LNCaP clone FGC (cell line): ENCODE measurements around the gene WWC1.
A peak's percentile ranks its signal among the peaks of the same experiment; 100 is the strongest.

Experiments used
- DNase-seq: peaks from one replicate; pipeline ENCODE4 v3.0.0-alpha.2; 2011; ENCODE audit warnings: low read depth
- H3K4me3 ChIP-seq: 2 replicates; pipeline ENCODE4 v1.5.1; 2011; ENCODE audit warnings: mild to moderate bottlenecking, low read depth, low read length, control low read depth
- CTCF ChIP-seq: IDR thresholded peaks from 2 replicates; pipeline ENCODE4 v1.5.1; 2012; ENCODE audit warnings: mild to moderate bottlenecking; ENCODE audit not compliant: control insufficient read depth, insufficient read depth; ENCODE audit errors: extremely low read depth

The WWC1 gene

GRCh38 chr5:168413596-168413995 lies 122.2 kb downstream of the WWC1 start:
- no peak for DNase-seq
- no peak for TF ChIP-seq CTCF
- no peak overlapping the region for H3K4me3 ChIP-seq

GRCh38 chr5:168415401-168415800 lies 124.0 kb downstream of the WWC1 start:
- no peak for DNase-seq
- H3K4me3 ChIP-seq = no peak overlapping the region
- TF ChIP-seq CTCF = no peak

GRCh38 chr5:168415971-168416370 lies 124.5 kb downstream of the WWC1 start:
- TF ChIP-seq CTCF = no peak
- no peak for DNase-seq
- no peak overlapping the region for H3K4me3 ChIP-seq

GRCh38 chr5:168417731-168418429 lies 126.4 kb downstream of the WWC1 start:
- no peak for DNase-seq

GRCh38 chr5:168420461-168420860 lies 129.0 kb downstream of the WWC1 start:
- no peak for TF ChIP-seq CTCF
- DNase-seq = no peak
- no peak overlapping the region for H3K4me3 ChIP-seq

More at GRCh38 chr5:168417731-168418429, 126.4 kb downstream of the WWC1 start:
- H3K4me3 ChIP-seq = no peak overlapping the region
- no peak for TF ChIP-seq CTCF

GRCh38 chr5:168422431-168422830 lies 131.0 kb downstream of the WWC1 start:
- TF ChIP-seq CTCF = peak; percentile 65
- DNase-seq = peak; percentile 7
- H3K4me3 ChIP-seq = no peak overlapping the region

- DNase-seq = no peak
- H3K4me3 ChIP-seq = no peak overlapping the region
- TF ChIP-seq CTCF = no peak
Observed at GRCh38 chr5:168423478-168423877, 132.0 kb downstream of the WWC1 start.
